Neural crest cell (in vitro differentiated cells): Measurements from ENCODE around the gene DND1. TPM values are rescaled to one million over a fixed set of nuclear protein-coding genes. Genes with fewer than 3 reads are reported as not detected.
"Not testable (repeated sequence)": the region's sequence is repeated elsewhere in the genome, so short reads cannot be mapped to it uniquely, and the experiment has no call there.

ENCODE experiments used
- DNase-seq: peaks from one replicate; pipeline ENCODE4 v3.0.0; 2021; ENCODE audit warnings: low read depth, mixed read lengths, low spot score
- H3K27ac Mint-ChIP-seq: one replicate; pipeline ENCODE4 v1.8.0; 2021; ENCODE audit warnings: mild to moderate bottlenecking, mixed read lengths; ENCODE audit not compliant: unreplicated experiment
- H3K27me3 Mint-ChIP-seq: 2 replicates; pipeline ENCODE4 v1.8.0; 2021; ENCODE audit warnings: low read depth, mild to moderate bottlenecking, mixed read lengths
- H3K36me3 Mint-ChIP-seq: 2 replicates; pipeline ENCODE4 v1.8.0; 2021; ENCODE audit warnings: low read depth, mild to moderate bottlenecking, mixed read lengths
- H3K4me1 Mint-ChIP-seq: 2 replicates; pipeline ENCODE4 v1.8.0; 2021; ENCODE audit warnings: mixed read lengths
- H3K4me3 Mint-ChIP-seq: one replicate; pipeline ENCODE4 v1.8.0; 2021; ENCODE audit warnings: mild to moderate bottlenecking, mixed read lengths
- H3K9me3 Mint-ChIP-seq: 2 replicates; pipeline ENCODE4 v1.8.0; 2021; ENCODE audit warnings: mixed read lengths
- total RNA-seq: library from RNA; stranded (reverse); gene quantifications from 2 replicates; pipeline ENCODE4 v1.2.1, GENCODE V29; 2021
- TF ChIP-seq, protein P1 (sequence below): fragments of 200-600 bp; sonication (generic); conservative IDR thresholded peaks from 2 replicates; pipeline ENCODE4 v1.5.0; 2021; ENCODE audit warnings: antibody characterized with exemption, mild to moderate bottlenecking

Gene DND1
- total RNA-seq, 1 donor from 2014 or later, result 4.6 TPM

- TF ChIP-seq, protein P1, sequence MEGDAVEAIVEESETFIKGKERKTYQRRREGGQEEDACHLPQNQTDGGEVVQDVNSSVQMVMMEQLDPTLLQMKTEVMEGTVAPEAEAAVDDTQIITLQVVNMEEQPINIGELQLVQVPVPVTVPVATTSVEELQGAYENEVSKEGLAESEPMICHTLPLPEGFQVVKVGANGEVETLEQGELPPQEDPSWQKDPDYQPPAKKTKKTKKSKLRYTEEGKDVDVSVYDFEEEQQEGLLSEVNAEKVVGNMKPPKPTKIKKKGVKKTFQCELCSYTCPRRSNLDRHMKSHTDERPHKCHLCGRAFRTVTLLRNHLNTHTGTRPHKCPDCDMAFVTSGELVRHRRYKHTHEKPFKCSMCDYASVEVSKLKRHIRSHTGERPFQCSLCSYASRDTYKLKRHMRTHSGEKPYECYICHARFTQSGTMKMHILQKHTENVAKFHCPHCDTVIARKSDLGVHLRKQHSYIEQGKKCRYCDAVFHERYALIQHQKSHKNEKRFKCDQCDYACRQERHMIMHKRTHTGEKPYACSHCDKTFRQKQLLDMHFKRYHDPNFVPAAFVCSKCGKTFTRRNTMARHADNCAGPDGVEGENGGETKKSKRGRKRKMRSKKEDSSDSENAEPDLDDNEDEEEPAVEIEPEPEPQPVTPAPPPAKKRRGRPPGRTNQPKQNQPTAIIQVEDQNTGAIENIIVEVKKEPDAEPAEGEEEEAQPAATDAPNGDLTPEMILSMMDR, result no peak
- Mint-ChIP-seq H3K27me3 (peaks cover 9% of the 10 kb centered on the region), H3K27ac (peak overlapping the region; percentile 97), H3K9me3 (no peaks in the 10 kb centered on the region), H3K4me3 (peak overlapping the region; percentile 90), H3K4me1 (peaks cover 25% of the 10 kb centered on the region), H3K36me3 (peaks cover under 1% of the 10 kb centered on the region)
- peak; percentile 76 for DNase-seq
Measured at GRCh38 chr5:140710899-140711552, 37.6 kb upstream of the DND1 start.

DNA sequence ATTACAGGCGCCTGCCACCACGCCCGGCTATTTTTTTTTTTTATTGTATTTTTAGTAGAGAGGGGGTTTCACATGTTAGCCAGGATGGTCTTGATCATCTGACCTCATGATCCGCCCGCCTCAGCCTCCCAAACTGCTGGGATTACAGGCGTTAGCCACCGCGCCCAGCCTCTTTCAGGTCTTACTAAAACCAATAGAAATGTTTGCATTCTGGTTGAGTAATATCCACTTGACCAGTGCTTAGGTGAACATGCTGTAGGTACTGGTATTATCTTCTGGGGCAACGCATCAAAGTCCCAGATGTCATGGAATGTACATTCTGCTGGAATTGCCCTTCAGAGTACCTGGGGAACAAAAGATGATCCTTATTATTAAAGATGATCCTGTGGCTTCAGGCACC is 35.4 kb upstream of the DND1 start:
- H3K4me1 Mint-ChIP-seq, result peaks cover 23% of the 10 kb centered on the region
- H3K4me3 Mint-ChIP-seq, DNase-seq, H3K36me3 Mint-ChIP-seq, H3K27ac Mint-ChIP-seq, H3K9me3 Mint-ChIP-seq, H3K27me3 Mint-ChIP-seq: not testable (repeated sequence)

DNA sequence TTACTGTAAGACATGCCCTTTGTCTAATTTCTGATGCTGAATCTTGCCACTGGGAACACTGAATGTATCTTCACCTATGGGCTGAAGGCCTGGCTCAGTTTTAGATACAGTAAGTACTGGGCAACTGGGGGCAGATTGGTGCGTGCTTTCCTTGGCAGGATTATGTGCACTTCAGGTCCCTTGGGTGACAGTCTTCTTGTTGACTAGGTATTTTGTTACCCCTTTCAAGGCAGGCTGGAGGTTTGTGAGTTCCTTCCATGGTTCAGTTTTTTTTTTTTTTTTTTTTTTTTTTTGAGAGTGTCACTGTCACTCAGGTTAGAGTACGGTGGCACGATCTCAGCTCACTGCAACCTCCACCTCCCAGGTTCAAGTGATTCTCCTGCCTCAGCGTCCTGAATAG is 34.4 kb upstream of the DND1 start:
- Mint-ChIP-seq H3K27ac (no peak overlapping the region), H3K4me1 (peaks cover 21% of the 10 kb centered on the region), H3K36me3 (peaks cover 6% of the 10 kb centered on the region), H3K27me3 (peaks cover 9% of the 10 kb centered on the region), H3K4me3 (peak overlapping the region; percentile 54), H3K9me3 (no peaks in the 10 kb centered on the region)
- TF ChIP-seq, protein P1, result no peak
- DNase-seq, result no peak

- peak within 1 kb of the TSS; percentile 99 for H3K4me3 Mint-ChIP-seq
- peak; percentile 83 for DNase-seq
- TF ChIP-seq, protein P1, result no peak
- H3K27ac Mint-ChIP-seq, result peak within 1 kb of the TSS; percentile 96
- H3K36me3 Mint-ChIP-seq, result peaks cover 27% of the 10 kb centered on the region
- no peaks in the 10 kb centered on the region for H3K27me3 Mint-ChIP-seq
- peaks cover 21% of the 10 kb centered on the region for H3K4me1 Mint-ChIP-seq
- H3K9me3 Mint-ChIP-seq, result no peaks in the 10 kb centered on the region
Measured at GRCh38 chr5:140700177-140701144, 27.1 kb upstream of the DND1 start, which contains the start of gene ZMAT2. ZMAT2 (plus strand) TSS chr5:140700447; CDS start chr5:140700461, 14 bp downstream.

DNA sequence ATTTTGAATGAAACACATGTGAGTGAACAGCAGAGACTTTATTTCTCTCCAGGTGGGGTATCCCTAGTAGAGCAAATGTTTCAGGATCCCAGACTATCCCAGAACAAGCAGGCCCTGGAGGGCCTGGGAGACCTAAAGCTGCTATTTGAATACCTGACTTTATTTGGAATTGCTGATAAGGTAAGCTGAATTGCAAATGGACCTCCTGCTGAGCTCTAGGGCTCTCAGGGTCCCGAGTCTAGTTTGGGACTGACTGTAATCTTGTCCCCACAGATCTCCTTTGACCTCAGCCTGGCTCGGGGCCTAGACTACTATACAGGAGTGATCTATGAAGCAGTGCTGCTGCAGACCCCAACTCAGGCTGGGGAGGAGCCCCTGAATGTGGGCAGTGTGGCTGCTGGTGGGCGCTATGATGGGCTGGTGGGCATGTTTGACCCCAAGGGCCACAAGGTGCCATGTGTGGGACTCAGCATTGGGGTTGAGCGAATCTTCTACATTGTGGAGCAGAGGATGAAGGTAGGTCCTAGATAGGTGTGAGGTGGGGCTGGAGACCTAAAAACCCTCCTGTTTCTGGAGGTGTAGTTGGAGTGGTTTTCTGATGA is 23.6 kb upstream of the DND1 start:
- Mint-ChIP-seq H3K27ac (no peak overlapping the region), H3K4me3 (peak overlapping the region; percentile 62), H3K36me3 (peaks cover 28% of the 10 kb centered on the region), H3K27me3 (no peaks in the 10 kb centered on the region), H3K9me3 (no peaks in the 10 kb centered on the region), H3K4me1 (peaks cover 29% of the 10 kb centered on the region)
- TF ChIP-seq, protein P1, result no peak
- no peak for DNase-seq
